Measurements from ENCODE around the gene RORB.

The RORB gene

DNA sequence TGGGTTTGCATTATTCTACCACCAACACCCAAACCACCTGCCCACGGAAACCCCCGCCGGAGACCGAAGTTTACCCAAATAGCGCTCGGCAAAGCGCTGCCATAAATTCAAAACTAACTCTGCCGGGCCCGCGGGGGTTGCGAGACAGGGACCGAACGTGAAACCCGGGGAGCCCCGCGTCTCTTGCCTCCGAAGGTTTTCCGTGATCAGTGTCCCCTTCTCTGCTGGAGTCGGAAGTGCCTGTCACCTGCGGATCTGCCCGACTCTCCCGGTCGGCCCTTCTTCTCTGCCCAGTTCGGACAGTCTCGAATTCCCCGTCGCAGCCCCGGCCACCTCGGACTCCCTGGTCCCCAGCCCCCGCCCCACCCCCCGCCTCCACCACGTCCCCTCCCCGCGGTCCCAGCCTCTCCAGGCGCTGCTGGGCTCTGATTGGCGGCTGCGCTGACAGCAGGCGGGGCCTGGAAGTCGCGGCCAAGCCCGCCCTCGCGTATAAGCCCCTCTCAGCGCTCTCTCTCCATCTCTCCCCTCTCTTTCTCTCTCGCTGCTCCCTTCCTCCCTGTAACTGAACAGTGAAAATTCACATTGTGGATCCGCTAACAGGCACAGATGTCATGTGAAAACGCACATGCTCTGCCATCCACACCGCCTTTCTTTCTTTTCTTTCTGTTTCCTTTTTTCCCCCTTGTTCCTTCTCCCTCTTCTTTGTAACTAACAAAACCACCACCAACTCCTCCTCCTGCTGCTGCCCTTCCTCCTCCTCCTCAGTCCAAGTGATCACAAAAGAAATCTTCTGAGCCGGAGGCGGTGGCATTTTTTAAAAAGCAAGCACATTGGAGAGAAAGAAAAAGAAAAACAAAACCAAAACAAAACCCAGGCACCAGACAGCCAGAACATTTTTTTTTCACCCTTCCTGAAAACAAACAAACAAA is at the start of gene RORB:
Gene RORB, plus strand, starts transcription at position 517 of the 929 bp plus-strand sequence. CDS start 642 bp downstream, outside the sequence.
- no peak for DNase-seq

DNA sequence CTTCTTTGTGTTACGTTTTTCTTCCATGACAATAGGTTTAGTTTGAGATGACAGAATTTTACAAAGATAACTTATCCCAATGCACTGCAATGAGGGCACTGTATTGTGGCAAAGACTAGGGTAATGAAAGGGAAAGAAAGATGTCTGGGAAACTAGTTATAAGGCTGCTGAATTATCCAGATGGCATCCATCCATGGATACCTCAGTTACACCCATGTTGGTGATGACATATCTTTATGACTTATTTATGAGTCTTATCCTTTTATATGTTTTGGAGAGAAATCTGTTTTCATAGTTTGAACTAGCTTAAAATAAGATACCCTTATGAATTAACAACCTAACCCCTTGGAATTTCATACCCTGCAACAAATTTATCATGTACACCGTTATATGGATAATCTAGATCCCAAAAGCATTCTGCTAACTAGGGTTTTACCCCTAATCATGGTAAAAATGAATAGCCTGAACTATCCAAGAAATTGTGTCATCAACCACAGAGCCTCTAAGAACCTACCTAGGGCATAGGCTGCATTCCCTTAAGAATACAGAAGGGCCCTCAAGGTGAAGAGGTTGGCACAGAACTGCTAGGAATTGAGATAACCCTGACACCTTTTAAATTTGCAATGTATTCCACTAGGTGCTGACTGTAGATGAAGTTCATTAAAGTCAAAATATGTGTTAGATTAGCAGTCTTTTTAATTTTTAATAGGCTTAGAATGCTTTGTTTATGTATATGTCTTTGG is 49.5 kb upstream of the RORB start:
- no peak for DNase-seq

DNA sequence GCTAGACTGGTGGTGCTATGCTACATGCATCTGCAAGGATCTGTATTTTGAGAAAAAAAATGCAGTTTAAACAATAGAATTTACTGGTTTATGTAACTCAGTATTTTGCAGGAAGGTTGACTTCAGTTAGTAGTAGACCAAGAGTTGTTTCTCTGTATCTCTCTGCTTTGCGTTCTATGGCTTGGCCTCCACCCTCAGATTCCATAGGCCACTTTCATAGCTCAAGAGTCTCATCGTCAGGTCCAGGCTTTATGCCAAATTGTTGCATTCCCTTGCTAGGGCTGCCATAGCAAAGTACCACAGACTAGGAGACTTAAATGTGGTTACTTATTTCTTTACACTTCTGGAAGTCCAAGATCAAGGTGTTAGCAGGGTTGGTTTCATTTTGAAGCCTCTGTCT is 48.1 kb upstream of the RORB start:
- DNase-seq, result no peak

DNA sequence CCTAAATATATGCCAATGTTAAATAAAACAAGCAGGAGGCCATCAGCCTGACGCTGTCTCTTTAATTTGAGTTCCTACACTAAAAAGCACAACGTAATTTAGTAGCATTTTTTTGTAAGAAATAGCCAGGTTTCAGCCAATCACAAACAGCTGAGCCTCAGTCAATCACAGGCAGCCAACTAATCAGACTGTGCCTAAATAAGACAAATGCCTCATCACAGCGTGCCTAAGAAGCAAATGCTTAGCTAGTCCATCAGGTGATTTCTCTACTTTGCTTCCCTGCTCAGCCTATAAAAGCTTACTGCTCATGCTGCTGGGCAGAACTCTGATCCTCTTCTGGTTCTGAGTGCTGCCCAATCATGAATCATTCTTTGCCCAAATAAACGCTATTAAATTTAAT is 38.3 kb upstream of the RORB start:
- no peak for DNase-seq

DNA sequence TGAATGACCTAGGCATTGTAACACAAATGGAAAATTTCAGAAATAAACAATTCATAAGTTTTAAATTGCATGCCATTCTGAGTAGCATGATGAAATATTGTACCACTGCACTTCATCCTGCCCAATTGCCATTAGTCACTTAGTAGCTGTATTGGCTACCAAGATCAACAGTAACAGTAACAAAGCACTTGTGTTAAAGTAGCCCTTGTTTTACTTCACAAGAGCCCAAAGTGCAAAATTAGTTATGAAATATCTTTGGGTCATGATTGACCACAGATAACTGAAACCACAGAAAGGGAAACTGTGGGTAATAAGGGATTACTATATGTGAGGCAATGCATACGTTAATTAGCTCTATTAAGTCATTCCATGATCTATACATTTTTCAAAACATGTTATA is 33.3 kb upstream of the RORB start:
- DNase-seq, result no peak

DNA sequence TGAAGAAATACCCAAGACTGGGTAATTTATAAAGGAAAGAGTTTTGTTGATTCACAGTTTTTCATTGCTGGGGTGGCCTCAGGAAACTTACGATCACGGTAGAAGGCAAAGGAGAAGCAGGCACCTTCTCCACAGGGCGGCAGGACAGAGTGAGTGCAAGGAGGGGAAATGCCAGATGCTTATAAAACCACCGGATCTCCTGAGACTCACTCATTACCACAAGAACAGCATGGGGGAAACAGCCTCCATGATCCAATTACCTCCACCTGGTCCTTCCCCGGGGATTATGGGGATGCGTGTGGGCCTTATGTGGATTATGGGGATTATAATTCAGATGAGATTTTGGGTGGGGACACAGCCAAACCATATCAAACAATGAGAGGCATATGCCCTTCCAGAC is 18.5 kb upstream of the RORB start:
- DNase-seq, result no peak

DNA sequence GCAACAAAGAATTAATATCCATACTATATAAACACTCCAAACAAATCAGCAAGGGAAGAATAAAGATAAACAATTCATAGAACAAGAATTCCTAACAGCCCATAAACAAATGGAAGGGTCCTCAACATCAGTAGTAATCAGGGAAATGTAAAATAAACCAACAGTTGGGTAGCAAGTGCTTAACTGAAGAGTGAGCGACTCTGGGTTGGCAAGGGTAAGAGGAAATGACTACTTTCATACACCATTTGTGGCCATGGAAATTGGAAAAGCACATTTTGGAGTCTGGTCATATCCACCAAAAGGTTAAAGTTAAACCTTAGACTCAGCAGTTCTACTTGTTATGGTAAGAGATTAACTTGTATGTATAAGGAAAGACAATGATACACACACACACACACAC is 17.4 kb upstream of the RORB start:
- DNase-seq, result no peak

DNA sequence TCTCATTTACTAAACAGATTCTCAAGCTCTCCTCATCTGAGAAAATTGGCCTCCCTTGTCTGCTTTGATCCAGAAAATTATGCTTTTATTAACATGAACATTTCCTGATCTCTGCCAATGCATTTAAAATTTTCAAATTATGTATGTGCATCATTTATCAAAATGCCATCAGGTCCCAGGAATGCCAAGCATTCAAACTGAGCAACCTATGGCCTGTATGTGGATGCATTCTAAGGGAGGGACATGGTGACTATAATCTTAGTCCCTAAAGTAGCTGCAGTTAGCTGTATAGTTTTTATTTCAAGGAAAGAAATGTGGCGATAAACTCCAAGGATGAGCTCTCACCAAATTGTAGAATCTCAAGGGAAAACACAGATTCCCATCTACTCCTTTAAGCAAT is 9.7 kb upstream of the RORB start:
- no peak for DNase-seq

DNA sequence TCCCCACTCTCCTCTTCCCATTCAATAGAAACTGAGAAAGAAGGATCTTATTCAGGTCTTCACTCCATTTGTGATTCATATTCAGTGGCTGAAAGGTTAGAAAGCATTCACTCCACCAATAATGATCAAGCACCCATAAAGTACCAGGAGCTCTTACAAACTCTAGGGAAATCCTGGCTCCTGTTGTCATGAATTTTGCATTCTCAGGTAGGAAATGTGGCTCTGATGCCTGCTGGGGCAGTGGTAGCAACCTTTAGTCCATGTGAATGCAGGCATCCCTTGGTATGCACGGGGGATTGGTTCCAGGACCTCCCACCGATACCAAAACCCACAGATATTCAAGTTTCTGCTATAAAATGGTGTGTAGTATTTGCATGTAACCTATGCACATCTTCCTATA is 3.6 kb upstream of the RORB start:
- DNase-seq, result no peak

DNA sequence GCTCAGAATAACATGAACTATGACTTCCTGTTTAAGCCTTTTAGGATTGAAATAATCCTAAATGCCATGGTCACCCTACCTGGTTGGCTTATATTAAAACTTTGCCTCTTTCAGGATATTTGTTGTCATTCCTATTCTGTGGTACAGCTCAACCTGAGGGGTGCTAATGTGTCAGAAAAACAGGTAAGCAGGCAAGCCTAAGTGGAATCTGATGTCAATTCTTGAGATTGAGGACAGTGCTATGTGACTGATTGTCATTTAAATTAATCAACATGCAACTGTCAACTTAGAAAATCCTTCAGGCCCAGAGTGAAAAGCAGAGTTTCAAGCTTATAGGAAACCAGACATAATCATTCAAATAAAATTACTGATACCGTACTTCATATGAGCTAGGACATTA is 2.6 kb upstream of the RORB start:
- no peak for DNase-seq

DNA sequence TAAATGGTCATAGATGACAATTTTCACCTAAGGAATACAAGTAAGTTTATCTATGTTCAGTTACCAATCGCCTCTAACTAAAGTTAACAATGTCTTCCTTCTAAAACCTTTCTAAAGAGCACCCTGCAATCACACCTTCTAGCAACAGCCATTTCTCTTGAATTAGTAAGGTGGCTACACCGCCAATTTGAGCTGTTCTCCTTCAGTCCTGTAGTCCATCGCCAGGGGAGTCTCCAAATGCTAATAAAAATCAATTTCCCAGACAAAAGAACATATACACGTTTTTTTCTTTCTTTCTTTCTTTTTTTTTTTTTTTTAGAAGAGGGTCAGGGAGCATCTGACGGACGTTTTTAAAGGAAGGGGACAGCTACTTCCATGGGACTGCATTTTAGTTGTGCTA is 729 bp upstream of the RORB start:
- DNase-seq, result no peak

DNA sequence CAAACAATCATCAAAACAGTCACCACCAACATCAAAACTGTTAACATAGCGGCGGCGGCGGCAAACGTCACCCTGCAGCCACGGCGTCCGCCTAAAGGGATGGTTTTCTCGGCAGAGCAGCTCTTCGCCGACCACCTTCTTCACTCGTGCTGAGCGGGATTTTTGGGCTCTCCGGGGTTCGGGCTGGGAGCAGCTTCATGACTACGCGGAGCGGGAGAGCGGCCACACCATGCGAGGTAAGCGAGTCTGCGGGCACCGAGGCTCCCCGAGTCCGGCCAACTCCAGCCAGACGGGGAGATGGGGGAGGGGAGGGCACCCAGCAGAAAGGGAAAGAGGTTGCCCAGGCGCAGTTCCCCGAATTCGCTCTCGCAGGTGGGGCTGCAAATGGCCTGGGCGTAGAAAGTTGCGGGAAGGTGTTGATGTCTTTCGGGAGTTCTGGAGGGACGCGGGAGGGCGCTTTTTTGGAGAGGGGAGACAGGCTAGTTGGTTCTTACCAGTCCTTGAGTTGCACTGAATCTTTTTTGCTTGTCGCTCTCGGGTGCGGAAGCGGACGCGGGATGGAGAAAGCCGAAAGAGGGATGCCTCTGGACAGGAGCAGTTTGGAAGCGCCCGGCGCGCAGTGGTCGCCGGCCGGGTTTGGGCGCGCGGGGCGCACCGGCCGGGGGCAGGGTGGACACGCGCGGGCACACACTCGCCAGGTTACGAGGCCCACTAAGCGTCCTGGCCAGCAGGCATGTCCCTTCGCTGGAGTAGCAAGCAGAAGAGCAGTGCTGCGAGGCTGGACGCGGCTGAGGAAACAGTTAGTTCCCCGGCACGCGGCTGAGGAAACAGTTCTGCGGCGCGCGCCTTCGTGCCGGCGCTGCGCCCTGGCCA is 849 bp downstream of the RORB start:
- DNase-seq, result no peak

DNA sequence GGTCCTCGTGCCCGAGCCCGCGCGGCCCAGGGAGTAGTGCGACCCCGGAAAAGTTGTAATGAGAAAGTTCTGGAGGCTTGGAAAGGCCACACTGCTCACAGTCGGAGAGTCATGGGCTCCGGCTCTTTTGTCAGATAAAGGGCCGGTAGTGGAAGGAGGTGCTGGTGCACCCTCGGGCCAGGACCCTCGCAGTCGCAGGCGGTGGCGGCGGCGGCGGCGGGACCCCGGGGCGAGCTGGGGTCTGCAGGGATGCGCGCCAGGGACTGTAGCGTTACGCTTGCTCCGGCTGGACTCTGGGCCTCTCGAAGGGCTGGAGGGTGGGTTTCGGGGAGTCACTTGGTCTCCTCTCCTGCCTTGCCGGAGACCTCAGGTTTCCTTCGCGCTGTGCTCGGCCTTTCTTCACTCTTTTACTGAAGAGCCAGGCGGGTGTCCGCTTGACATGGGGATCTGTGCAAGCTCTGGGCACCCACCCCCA is 1.5 kb downstream of the RORB start:
- no peak for DNase-seq

DNA sequence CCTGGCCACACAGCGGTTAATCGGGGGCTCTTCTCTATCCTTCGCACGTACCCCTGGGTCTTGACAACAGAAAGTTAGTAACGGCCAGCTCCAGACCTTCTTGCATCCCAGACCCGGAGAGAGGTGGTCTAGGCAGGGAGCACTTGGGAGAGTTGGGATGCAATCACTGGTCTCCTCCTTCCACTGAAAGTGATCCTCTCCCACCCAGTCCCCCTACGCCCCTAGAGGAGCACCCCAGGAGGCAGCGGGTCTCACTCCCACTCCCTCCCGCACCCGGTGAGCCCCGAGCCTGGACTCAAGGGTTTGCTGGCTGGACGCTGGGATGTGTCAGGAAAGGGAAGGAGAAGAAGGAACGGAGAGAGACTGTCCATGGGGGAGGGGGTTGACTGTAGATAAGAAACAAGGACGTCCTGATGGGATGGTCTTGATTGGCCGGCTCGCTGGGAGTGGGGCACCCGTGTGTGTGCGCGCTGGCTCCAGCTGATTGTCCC is 2.0 kb downstream of the RORB start:
- DNase-seq, result no peak

DNA sequence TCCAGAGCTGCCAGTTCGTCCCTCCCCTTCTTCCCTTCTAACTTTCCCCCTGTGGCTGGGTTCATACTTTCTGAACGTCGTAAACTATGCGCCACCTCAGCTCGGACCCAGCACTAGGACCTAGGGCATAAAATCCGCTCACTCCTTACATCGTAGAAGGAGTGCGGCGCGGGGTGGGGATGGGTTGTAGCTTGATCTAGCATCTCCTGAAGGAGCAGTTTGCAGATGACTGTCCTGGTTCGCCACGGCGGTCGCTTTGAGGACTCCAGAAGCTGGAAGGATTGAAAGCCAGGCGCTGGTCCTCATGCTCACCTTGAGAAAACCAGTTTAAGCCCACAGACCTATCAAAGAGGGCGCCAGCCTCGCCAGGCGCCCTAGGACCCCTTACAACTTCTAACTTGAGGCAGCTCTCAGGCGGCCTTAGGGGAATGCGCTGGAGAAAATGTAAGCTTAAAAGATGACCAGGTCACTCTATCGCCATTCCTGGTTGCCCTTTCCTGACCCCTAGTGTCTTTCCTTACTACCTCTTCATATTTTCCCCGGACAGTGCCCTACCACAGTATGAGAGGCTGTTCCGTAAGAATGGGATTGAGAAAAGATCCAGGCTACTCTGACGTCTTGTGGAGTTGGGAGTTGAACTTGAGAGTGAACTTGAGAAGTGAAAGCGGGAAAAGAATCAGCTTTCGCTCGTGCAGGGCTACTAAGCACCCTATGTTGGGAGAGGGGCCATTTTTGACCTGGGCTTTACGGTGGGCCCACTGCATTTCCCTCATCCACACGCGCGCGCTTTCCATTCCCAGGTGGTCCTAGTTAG is 2.8 kb downstream of the RORB start:
- DNase-seq, result no peak

DNA sequence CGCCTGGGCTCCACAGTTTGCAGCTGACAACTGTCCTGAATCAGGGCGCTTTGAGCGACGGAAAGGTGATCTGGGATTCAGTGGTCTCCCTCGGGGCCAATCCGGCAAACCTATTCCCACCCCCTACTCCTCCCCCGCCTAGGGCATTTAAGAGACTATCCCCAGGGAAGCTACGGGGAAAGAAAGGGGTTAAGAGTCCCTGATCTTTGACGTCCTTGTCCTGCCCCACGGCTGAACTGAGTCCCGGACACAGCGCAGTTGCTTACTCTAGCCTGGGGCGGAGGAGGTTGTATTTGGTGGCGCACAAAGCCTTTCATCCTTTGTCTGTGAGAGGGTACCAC is 3.4 kb downstream of the RORB start:
- DNase-seq, result no peak

DNA sequence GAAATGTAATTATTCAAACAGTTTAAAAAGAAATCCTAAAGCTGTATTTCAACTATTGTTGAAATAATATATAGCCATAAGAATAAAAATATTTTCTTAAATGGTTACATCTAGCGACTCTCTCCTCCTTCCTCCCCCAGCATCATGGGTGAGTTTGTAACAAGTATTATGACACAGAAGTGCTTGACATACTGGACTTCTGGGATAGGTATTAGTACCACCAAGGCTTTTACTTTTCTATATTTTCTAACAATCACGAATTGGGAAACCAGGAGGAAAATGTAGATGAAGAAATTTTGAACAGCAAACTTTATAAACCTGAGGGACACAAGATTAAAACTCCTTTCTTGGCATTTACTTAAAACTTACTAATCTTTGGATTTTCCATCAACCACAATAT is 4.4 kb downstream of the RORB start:
- DNase-seq, result no peak

DNA sequence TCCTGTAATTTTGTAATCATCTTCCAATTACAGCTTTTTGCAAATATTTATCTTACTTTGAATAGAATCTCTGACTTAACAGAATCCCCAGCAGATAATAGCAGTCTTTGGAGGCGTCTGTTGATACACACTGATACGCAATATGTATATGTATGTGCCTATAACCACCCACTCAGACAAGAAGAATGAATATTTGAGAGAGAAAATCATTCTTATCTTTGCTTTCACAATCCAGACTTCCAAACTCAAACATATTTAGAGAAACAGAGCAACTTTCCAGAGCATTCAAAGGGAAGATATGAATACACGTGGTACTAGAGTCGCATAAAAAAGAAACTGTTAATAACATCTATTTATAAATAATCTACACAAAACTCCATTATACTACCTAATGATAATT is 6.1 kb downstream of the RORB start:
- no peak for DNase-seq

DNA sequence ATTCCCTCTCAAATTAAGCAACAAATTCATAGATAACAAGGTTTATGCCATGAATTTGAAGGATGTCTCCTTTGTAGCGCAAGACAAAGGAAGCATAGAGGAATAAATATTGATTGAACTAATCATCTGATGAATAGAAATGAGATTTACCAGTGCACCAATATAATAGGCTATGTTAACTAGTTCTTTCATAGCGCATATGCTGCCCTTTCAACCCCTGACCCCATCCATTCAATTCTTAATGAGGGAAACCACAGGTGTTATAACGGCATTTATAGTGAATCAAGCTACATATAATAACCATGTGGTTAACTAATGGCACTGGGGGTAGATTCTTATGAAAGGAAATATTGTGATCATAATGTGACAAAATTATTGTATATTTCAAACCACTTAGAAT is 6.5 kb downstream of the RORB start:
- no peak for DNase-seq

DNA sequence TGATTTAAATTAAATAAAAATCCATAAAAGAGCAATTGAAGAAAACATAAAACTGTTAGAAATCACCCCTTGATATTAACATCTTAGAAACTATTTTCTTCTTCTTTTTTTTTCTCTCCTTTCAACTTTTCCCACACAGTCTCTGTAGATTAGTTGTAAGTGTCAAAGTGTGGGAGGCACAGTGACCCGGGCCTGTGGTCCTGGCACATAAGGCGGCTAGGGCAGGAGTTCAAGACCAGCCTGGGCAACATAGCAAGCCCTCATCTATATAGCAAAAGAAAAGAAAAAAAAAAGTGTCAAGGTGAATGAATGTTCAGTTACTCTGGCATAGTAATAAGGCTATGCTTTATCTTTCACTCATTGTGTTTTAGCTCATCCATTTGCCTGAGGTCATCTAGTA is 14.2 kb downstream of the RORB start:
- no peak for DNase-seq

DNA sequence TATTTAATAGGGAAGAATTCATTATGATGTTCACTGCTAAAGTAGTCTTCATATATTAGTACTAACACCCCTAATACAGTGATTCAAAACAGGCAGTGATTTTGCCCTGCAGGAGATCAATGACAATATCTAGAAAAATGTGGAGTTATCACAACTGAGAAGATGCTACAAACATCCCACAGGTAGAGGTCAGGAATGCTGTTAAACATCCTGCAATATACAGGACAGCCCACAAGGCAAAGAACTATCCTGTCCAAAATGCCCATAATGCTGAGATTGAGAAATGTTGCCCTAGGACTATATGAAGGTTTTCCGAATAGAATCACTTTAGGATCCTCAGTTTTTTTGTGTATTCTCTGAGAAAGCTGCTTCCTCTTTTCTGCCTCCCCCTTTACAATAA is 15.3 kb downstream of the RORB start:
- no peak for DNase-seq

DNA sequence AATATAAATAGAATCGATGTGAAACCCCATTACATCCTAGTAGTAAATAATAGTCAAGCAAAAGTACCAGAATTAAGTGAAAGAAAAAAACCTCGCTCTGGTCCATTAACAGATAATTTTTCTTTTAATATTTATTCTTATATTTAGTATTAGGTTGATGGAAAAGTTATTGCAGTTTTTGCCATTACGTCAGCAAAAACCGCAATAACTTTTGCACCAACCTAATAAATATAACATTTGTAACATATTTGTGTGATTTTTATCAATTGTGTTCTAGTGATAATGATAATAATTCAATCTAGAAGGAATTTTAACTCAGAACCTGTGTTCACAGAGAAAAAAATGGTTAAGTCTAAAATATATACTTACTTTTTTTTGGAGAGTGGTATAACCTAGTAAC is 16.1 kb downstream of the RORB start:
- DNase-seq, result no peak
